CD4-positive, alpha-beta T cell (primary cell): ENCODE data around the gene XRCC4. TPM values are rescaled to one million over a fixed set of nuclear protein-coding genes. Genes with fewer than 3 reads are reported as not detected.

ENCODE experiments used
- ATAC-seq: fragments of 200-7000 bp; cut with Tn5 transposase; one replicate; pipeline ENCODE4 v1.10.0; 2022; ENCODE audit warnings: mild to moderate bottlenecking; ENCODE audit not compliant: poor library complexity
- CTCF ChIA-PET: fragments of 350-600 bp; sonication (Branson Sonifier 250); formaldehyde crosslinking; loops from one replicate; lab custom pipeline; 2021; ENCODE audit warnings: antibody characterized with exemption, inconsistent platforms; lab: Charles Lee
- POLR2A ChIA-PET: fragments of 350-600 bp; sonication (Branson Sonifier 250); formaldehyde crosslinking; loops from one replicate; lab custom pipeline; 2021; ENCODE audit warnings: antibody characterized with exemption, inconsistent platforms; lab: Charles Lee
- DNase-seq, 14 experiments: peaks; one replicate each; pipeline ENCODE4 v3.0.0-alpha.2; 2013 to 2020; ENCODE audit warnings: mixed read lengths in 2 of 14
- H3K27ac ChIP-seq, 2 donors: one replicate each; pipeline versions ENCODE4 v1.5.1 to v1.7.0; 2013; ENCODE audit warnings: low read length in 2 of 2, low read depth in 1 of 2, mild to moderate bottlenecking in 1 of 2
- H3K27me3 ChIP-seq, 2 experiments: 1 replicate in 1 of 2; 2 replicates in 1 of 2; pipeline versions ENCODE4 v1.6.1 to v1.7.0; 2013; ENCODE audit warnings: low read length in 2 of 2, control low read depth in 1 of 2, mild to moderate bottlenecking in 1 of 2, moderate library complexity in 1 of 2; ENCODE audit not compliant: insufficient read depth in 2 of 2, control insufficient read depth in 1 of 2
- H3K36me3 ChIP-seq: one replicate; pipeline ENCODE4 v1.6.1; 2013; ENCODE audit warnings: low read length, control low read depth; ENCODE audit not compliant: insufficient read depth
- H3K4me1 ChIP-seq: one replicate; pipeline ENCODE4 v1.6.1; 2013; ENCODE audit warnings: low read length, control low read depth; ENCODE audit not compliant: insufficient read depth
- H3K4me3 ChIP-seq: one replicate; pipeline ENCODE4 v1.5.1; 2013; ENCODE audit warnings: mild to moderate bottlenecking, low read length, moderate library complexity
- H3K9me3 ChIP-seq, 2 experiments: 1 replicate in 1 of 2; 2 replicates in 1 of 2; pipeline versions ENCODE4 v1.6.1 to v1.7.0; 2013; ENCODE audit warnings: low read length in 2 of 2, mild to moderate bottlenecking in 2 of 2, control low read depth in 1 of 2, moderate library complexity in 1 of 2; ENCODE audit not compliant: control insufficient read depth in 1 of 2, insufficient read depth in 1 of 2
- H3K27ac Mint-ChIP-seq: one replicate; pipeline ENCODE4 v1.8.0; 2020; ENCODE audit warnings: mixed read lengths
- H3K27me3 Mint-ChIP-seq: one replicate; pipeline ENCODE4 v1.8.0; 2021; ENCODE audit warnings: mixed read lengths
- H3K36me3 Mint-ChIP-seq: one replicate; pipeline ENCODE4 v1.8.0; 2021; ENCODE audit warnings: low read depth, mixed read lengths
- H3K4me1 Mint-ChIP-seq: one replicate; pipeline ENCODE4 v1.8.0; 2021; ENCODE audit warnings: low read depth, mixed read lengths
- H3K4me3 Mint-ChIP-seq: one replicate; pipeline ENCODE4 v1.8.0; 2020; ENCODE audit warnings: mild to moderate bottlenecking, mixed read lengths
- H3K9me3 Mint-ChIP-seq: one replicate; pipeline ENCODE4 v1.8.0; 2020; ENCODE audit warnings: mixed read lengths
- intact Hi-C, 2 experiments: fragments of 100-400 bp; cut with DNase I in 1 of 2; cut with micrococcal nuclease in 1 of 2; formaldehyde crosslinking; loops; one replicate each; pipeline versions ENCODE4 v1.15.1 to v1.9.0; 2023 to 2025; cut with DNase I, micrococcal nuclease
- total RNA-seq, 174 experiments: library from RNA in 2 of 174; stranded (reverse) in 2 of 174; gene quantifications; one replicate each; pipeline ENCODE4 v1.2.3 and lab custom pipeline; 2021 to 2026
- TF ChIP-seq, protein P1 (sequence below): fragments of 200-600 bp; IDR thresholded peaks from one replicate; pipeline ENCODE4 v1.8.0; 2022; ENCODE audit warnings: antibody characterized with exemption, mild to moderate bottlenecking

Gene XRCC4
- total RNA-seq, 2 experiments from 2014 or later: 1.8 TPM

DNA sequence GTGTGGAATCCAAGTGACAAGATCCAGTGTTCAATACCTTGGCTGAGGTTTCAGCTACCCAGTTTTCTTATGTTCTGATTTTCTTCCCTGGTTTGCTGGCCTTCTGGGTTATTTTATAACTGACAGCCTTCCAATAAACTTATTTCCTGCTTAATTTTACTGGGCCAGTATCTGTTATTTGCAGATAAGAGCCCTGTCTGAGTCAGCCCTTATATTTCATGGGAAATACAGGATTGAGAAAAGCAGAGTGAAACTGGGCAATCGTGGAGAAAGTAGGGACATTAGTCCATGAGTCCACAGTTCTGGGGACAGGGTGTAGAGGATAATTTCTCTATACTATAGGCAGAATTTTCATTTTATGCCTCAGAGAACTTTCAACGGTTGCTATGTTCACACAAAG lies 32.4 kb upstream of the XRCC4 start:
- intact Hi-C loops: no loop called here

DNA sequence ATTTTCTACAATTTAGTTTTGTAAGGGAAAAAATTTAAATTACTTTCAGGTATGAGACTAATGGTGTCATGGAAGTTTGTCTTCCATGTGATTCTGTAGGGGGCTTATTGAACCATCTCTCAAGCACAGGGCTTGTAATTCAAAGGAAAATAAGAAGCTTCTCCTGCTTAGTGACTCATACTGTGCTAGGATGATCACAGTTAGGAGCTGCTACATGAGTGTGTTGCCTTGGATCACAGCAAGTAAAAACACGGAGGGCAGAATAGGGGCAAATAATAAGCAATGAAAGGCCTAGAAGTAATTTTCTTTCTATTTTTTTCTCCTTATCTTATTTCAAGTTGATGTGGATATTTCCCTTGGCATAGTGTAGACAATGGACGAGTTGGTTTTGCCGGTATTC lies 29.1 kb upstream of the XRCC4 start:
- H3K27me3 ChIP-seq: no peaks in the 10 kb centered on the region
- H3K4me1 Mint-ChIP-seq: no peaks in the 10 kb centered on the region
- no peak overlapping the region for H3K27ac Mint-ChIP-seq
- POLR2A ChIA-PET: no interaction called here
- TF ChIP-seq, protein P1, sequence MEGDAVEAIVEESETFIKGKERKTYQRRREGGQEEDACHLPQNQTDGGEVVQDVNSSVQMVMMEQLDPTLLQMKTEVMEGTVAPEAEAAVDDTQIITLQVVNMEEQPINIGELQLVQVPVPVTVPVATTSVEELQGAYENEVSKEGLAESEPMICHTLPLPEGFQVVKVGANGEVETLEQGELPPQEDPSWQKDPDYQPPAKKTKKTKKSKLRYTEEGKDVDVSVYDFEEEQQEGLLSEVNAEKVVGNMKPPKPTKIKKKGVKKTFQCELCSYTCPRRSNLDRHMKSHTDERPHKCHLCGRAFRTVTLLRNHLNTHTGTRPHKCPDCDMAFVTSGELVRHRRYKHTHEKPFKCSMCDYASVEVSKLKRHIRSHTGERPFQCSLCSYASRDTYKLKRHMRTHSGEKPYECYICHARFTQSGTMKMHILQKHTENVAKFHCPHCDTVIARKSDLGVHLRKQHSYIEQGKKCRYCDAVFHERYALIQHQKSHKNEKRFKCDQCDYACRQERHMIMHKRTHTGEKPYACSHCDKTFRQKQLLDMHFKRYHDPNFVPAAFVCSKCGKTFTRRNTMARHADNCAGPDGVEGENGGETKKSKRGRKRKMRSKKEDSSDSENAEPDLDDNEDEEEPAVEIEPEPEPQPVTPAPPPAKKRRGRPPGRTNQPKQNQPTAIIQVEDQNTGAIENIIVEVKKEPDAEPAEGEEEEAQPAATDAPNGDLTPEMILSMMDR: no peak
- no peak overlapping the region for H3K4me3 ChIP-seq
- H3K4me3 Mint-ChIP-seq: no peak overlapping the region
- peaks cover 11% of the 10 kb centered on the region for H3K36me3 ChIP-seq
- no peaks in the 10 kb centered on the region for H3K27me3 Mint-ChIP-seq
- DNase-seq: no peak
- no peak overlapping the region for H3K27ac ChIP-seq
- no peaks in the 10 kb centered on the region for H3K9me3 Mint-ChIP-seq
- ATAC-seq: no peak
- CTCF ChIA-PET: no interaction called here
- H3K36me3 Mint-ChIP-seq: peaks cover 15% of the 10 kb centered on the region
- no peaks in the 10 kb centered on the region for H3K4me1 ChIP-seq
- intact Hi-C loops: no loop called here
- no peaks in the 10 kb centered on the region for H3K9me3 ChIP-seq

More for the DNA sequence above, 32.4 kb upstream of the XRCC4 start:
- Histone ChIP-seq H3K4me1 (no peaks in the 10 kb centered on the region), H3K9me3 (no peaks in the 10 kb centered on the region), H3K27me3 (no peaks in the 10 kb centered on the region), H3K27ac (no peak overlapping the region), H3K36me3 (no peaks in the 10 kb centered on the region), H3K4me3 (no peak overlapping the region)
- ATAC-seq (no peak), DNase-seq (no peak)
- no peaks in the 10 kb centered on the region for H3K4me1 Mint-ChIP-seq
- no peaks in the 10 kb centered on the region for H3K27me3 Mint-ChIP-seq
- TF ChIP-seq, protein P1: no peak
- H3K36me3 Mint-ChIP-seq: no peaks in the 10 kb centered on the region
- ChIA-PET POLR2A (no interaction called here), CTCF (no interaction called here)
- H3K9me3 Mint-ChIP-seq: no peaks in the 10 kb centered on the region
- H3K4me3 Mint-ChIP-seq: no peak overlapping the region
- H3K27ac Mint-ChIP-seq: no peak overlapping the region

DNA sequence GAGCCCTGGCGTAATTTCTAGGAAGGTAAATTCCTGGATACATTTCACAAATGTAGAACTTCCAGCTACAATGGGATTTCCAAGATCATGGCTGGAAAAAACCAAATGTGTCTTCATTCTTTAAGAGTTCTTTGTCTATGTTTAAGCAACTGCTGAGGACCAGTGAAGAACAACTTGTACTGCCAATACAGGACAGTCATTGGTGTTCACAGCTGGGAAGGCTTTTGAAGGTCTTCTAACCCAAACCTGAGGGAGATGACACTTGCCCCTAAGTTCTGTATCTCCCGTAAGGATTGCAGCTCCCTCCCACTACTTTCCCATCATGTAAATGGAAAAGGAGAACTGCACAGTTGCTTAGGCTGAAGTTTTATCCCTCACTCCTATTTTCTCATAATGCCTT lies 28.5 kb upstream of the XRCC4 start:
- Mint-ChIP-seq H3K9me3 (no peaks in the 10 kb centered on the region), H3K4me3 (no peak overlapping the region), H3K4me1 (no peaks in the 10 kb centered on the region), H3K36me3 (peaks cover 21% of the 10 kb centered on the region), H3K27ac (no peak overlapping the region), H3K27me3 (no peaks in the 10 kb centered on the region)
- H3K4me1 ChIP-seq: no peaks in the 10 kb centered on the region
- ChIA-PET CTCF (no interaction called here), POLR2A (no interaction called here)
- intact Hi-C loops: no loop called here
- TF ChIP-seq, protein P1: no peak
- no peak overlapping the region for H3K27ac ChIP-seq
- H3K36me3 ChIP-seq: peaks cover 16% of the 10 kb centered on the region
- no peak overlapping the region for H3K4me3 ChIP-seq
- no peaks in the 10 kb centered on the region for H3K9me3 ChIP-seq
- H3K27me3 ChIP-seq: no peaks in the 10 kb centered on the region
- ATAC-seq (no peak), DNase-seq (no peak)
